GM23248 (cell line): ENCODE data around the gene CACNG4.

Experiments used
- EZH2 ChIP-seq: fragments of 200-600 bp; sonication (generic); IDR thresholded peaks from 2 replicates; pipeline ENCODE4 v1.6.1; 2018; ENCODE audit warnings: antibody characterized with exemption, mild to moderate bottlenecking; ENCODE audit not compliant: insufficient read depth, poor library complexity, severe bottlenecking
- EZH2phosphoT487 ChIP-seq: fragments of 200-600 bp; sonication (generic); IDR thresholded peaks from 2 replicates; pipeline ENCODE4 v1.6.1; 2018; ENCODE audit warnings: antibody characterized with exemption, moderate library complexity, mild to moderate bottlenecking, low read depth; ENCODE audit not compliant: insufficient read depth

GRCh38 chr17:66923886-66924285 lies 40.6 kb upstream of the CACNG4 start:
- TF ChIP-seq EZH2 (no peak), EZH2phosphoT487 (no peak)
